Chondrocyte (in vitro differentiated cells): ENCODE measurements around the gene FHL1. TPM values are rescaled to one million over a fixed set of nuclear protein-coding genes. Genes with fewer than 3 reads are reported as not detected.

Experiments
- DNase-seq: peaks from one replicate; pipeline ENCODE4 v3.0.0; 2021; ENCODE audit warnings: mixed read lengths, low spot score
- H3K27ac Mint-ChIP-seq: one replicate; pipeline ENCODE4 v1.8.0; 2021; ENCODE audit warnings: mild to moderate bottlenecking, moderate library complexity, mixed read lengths; ENCODE audit not compliant: unreplicated experiment
- H3K27me3 Mint-ChIP-seq: 2 replicates; pipeline ENCODE4 v1.8.0; 2021; ENCODE audit warnings: low read depth, mixed read lengths
- H3K36me3 Mint-ChIP-seq: 2 replicates; pipeline ENCODE4 v1.8.0; 2021; ENCODE audit warnings: low read depth, mixed read lengths
- H3K4me1 Mint-ChIP-seq: 2 replicates; pipeline ENCODE4 v1.8.0; 2021; ENCODE audit warnings: low read depth, mild to moderate bottlenecking, mixed read lengths
- H3K4me3 Mint-ChIP-seq: one replicate; pipeline ENCODE4 v1.8.0; 2021; ENCODE audit warnings: mild to moderate bottlenecking, moderate library complexity, mixed read lengths; ENCODE audit not compliant: unreplicated experiment
- H3K9me3 Mint-ChIP-seq: 2 replicates; pipeline ENCODE4 v1.8.0; 2021; ENCODE audit warnings: low read depth, mixed read lengths
- total RNA-seq: library from RNA; stranded (reverse); gene quantifications from 3 replicates; pipeline ENCODE4 v1.2.1, GENCODE V29; 2021
- TF ChIP-seq, protein P1 (sequence below): fragments of 200-600 bp; sonication (generic); IDR thresholded peaks from 2 replicates; pipeline ENCODE4 v1.5.0; 2021; ENCODE audit warnings: antibody characterized with exemption, mild to moderate bottlenecking, moderate library complexity

FHL1 gene
- total RNA-seq, 1 donor from 2014 or later, result 1,032 TPM

DNA sequence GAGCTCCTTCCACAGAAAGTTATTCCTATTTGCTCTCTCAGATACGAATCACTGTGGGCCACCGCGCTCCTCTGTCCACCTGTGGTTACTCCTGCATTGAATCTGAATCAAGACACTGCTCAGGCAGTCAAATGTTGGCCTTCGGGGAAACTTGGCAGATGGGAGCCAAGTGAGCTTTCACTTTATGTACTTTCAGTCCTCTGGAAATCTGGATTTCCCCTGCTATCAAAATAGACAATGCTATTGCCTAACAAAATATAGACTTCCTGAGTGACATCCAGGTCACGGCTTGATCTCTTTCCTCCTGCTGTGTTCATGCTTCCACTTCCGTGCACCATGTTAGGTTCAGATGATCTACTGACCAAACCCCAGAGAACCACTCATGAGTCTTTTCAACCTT lies 43.8 kb downstream of the FHL1 start:
- TF ChIP-seq, protein P1, sequence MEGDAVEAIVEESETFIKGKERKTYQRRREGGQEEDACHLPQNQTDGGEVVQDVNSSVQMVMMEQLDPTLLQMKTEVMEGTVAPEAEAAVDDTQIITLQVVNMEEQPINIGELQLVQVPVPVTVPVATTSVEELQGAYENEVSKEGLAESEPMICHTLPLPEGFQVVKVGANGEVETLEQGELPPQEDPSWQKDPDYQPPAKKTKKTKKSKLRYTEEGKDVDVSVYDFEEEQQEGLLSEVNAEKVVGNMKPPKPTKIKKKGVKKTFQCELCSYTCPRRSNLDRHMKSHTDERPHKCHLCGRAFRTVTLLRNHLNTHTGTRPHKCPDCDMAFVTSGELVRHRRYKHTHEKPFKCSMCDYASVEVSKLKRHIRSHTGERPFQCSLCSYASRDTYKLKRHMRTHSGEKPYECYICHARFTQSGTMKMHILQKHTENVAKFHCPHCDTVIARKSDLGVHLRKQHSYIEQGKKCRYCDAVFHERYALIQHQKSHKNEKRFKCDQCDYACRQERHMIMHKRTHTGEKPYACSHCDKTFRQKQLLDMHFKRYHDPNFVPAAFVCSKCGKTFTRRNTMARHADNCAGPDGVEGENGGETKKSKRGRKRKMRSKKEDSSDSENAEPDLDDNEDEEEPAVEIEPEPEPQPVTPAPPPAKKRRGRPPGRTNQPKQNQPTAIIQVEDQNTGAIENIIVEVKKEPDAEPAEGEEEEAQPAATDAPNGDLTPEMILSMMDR, result no peak
- no peak for DNase-seq
- H3K27me3 Mint-ChIP-seq, result no peaks in the 10 kb centered on the region
- H3K27ac Mint-ChIP-seq, result peak overlapping the region; percentile 65
- H3K36me3 Mint-ChIP-seq, result peaks cover 19% of the 10 kb centered on the region
- no peak overlapping the region for H3K4me3 Mint-ChIP-seq
- H3K4me1 Mint-ChIP-seq, result peaks cover 76% of the 10 kb centered on the region
- peaks cover 4% of the 10 kb centered on the region for H3K9me3 Mint-ChIP-seq

DNA sequence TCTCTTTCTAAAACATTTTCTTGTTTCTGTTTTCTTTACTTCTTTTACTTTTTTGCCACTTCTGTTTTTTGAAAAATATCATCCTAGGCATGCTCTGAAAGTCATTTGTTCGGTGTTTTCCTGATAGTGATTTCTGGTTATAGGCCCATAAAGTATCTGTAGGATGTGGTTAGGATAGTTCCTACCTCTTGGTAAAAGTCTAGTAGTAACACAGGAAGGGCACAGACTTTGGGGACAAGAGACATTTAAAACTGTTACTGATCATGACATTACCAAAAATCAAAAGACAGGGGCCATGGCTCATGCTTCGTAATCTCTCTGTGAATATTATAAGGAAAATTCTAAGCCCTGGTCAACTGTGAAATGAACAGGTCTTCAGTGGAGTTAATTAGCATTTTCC lies 44.8 kb downstream of the FHL1 start:
- peak overlapping the region; percentile 91 for H3K27ac Mint-ChIP-seq
- H3K4me3 Mint-ChIP-seq, result no peak overlapping the region
- DNase-seq, result no peak
- no peaks in the 10 kb centered on the region for H3K27me3 Mint-ChIP-seq
- H3K4me1 Mint-ChIP-seq, result peaks cover 79% of the 10 kb centered on the region
- H3K36me3 Mint-ChIP-seq, result peaks cover 19% of the 10 kb centered on the region
- TF ChIP-seq, protein P1, result no peak
- H3K9me3 Mint-ChIP-seq, result peaks cover 4% of the 10 kb centered on the region

DNA sequence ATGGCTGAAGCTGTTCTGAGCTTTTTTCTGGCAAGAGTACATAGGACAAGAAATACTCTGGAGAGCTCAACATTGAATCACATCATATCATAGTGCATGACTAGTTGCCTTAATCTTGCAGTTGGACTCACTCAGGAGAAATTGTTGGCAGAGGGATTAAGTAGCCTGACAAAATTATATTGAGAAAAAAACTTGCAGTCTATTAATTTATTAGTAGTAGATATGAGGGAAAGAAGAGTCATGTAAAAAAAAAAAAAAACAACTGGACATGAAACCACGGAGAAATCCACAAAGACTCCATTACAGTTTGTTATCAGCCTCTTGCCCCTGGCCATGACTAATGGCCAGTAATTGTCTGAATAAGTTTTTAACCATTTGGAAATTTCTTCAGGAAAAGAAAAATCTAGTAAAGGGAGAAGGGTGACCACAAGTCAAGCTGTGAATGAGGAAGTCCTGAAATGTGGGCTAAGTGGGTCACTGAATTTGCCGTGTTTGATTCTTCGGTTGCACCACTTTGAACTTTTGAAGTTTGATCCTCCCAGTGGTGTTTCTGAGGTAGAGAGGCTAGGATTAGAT lies 45.6 kb downstream of the FHL1 start:
- H3K4me3 Mint-ChIP-seq, result peak overlapping the region; percentile 20
- TF ChIP-seq, protein P1, result no peak
- peaks cover 4% of the 10 kb centered on the region for H3K9me3 Mint-ChIP-seq
- peaks cover 15% of the 10 kb centered on the region for H3K36me3 Mint-ChIP-seq
- H3K27me3 Mint-ChIP-seq, result no peaks in the 10 kb centered on the region
- no peak for DNase-seq
- H3K27ac Mint-ChIP-seq, result peak overlapping the region; percentile 91
- peaks cover 82% of the 10 kb centered on the region for H3K4me1 Mint-ChIP-seq

DNA sequence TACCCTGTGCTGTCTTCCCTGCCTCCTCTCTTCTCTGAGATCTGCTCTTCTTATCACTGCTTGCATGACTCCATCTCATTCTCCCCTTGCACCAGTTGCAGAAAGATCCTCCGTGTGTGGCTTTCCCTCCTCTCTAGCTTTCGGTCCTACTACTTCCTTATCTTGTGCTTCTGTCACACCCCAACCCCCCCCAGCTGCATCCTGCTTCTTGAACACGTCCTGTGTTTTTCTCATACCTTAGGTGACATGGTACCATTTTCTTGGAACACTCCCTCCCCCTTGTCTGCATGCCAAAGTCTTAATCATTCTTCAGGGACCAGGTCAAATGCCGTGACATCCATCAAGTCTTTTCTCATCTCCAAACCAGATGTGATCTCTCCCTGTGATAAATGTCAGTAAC lies 46.4 kb downstream of the FHL1 start:
- Mint-ChIP-seq H3K9me3 (peaks cover 4% of the 10 kb centered on the region), H3K36me3 (peaks cover 15% of the 10 kb centered on the region), H3K27me3 (no peaks in the 10 kb centered on the region), H3K4me3 (peak overlapping the region; percentile 17), H3K27ac (peak overlapping the region; percentile 91), H3K4me1 (peaks cover 90% of the 10 kb centered on the region)
- TF ChIP-seq, protein P1, result no peak
- no peak for DNase-seq

DNA sequence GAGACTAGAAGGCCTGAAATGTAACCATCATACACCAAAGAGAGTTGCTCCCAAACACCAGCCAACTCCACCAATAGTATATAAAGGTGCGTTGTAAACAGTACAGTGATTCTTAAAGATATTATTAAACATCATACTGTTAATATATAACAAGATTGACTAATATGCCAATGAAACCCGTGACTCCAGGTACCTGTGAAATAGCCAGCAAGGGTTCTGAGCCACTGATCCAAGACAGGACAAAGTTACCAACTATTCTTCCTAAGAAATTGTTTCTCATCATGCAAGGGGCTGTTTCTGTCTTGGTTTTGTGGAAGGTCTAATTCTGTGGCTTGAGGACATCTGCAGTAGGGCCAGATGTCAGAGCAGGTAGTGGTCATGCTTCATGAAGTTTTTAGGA lies 47.2 kb downstream of the FHL1 start:
- peaks cover 91% of the 10 kb centered on the region for H3K4me1 Mint-ChIP-seq
- H3K27ac Mint-ChIP-seq, result peak overlapping the region; percentile 38
- TF ChIP-seq, protein P1, result no peak
- no peaks in the 10 kb centered on the region for H3K27me3 Mint-ChIP-seq
- H3K9me3 Mint-ChIP-seq, result peaks cover 4% of the 10 kb centered on the region
- no peak for DNase-seq
- peaks cover 15% of the 10 kb centered on the region for H3K36me3 Mint-ChIP-seq
- H3K4me3 Mint-ChIP-seq, result no peak overlapping the region
